Measurements from ENCODE around the gene SLC12A2.

GRCh38 chr5:128193665-128194390 is 110.3 kb downstream of the SLC12A2 start:
- no peak for TF ChIP-seq POLR2AphosphoS5 (IDR thresholded peaks at IDR 0.05; ENCODE audit: low read depth, low read length)
- TF ChIP-seq POLR2A (IDR thresholded peaks at IDR 0.05; ENCODE audit: low read depth, low read length), result no peak
